ENCODE results near the gene TPST1. TPM values are rescaled to one million over a fixed set of nuclear protein-coding genes. Genes with fewer than 3 reads are reported as not detected.
A peak's percentile ranks its signal among the peaks of the same experiment; 100 is the strongest.

The TPST1 gene
- total and polyA plus RNA-seq, 9 of the 15 experiments (the other 6 are each of a cell fraction or from before 2014, with no cell fraction given): 0.15 to 2.2 (median 0.53) TPM

GRCh38 chr7:66247380-66248078 is 42.4 kb downstream of the TPST1 start:
- H2AFZ ChIP-seq (ENCODE audit: low read depth, low read length): no peak overlapping the region
- no peaks in the 10 kb centered on the region for H3K27me3 ChIP-seq (ENCODE audit: control insufficient read depth in 2 of 2, insufficient read depth in 2 of 2, low read length in 2 of 2)
- H3K4me3 ChIP-seq: no peak overlapping the region
- intact Hi-C loops (cut with micrococcal nuclease) (no loop called here), in situ Hi-C loops (cut with MboI) (no loop called here)
- no peaks in the 10 kb centered on the region for H4K20me1 ChIP-seq (replicated peaks; ENCODE audit: control insufficient read depth, insufficient read depth, low read length)
- no peaks in the 10 kb centered on the region; a peak in 1 of 5 replicates for H3K4me1 ChIP-seq (replicated peaks in 1 of 2; ENCODE audit: control insufficient read depth in 2 of 2, insufficient read depth in 2 of 2, low read length in 2 of 2)
- no peaks in the 10 kb centered on the region for H3K9me1 ChIP-seq (ENCODE audit: control insufficient read depth, insufficient read depth, low read length)
- no peak overlapping the region for H3K27ac ChIP-seq (ENCODE audit: extremely low read depth, low read depth, low read length)
- H3K79me2 ChIP-seq (ENCODE audit: control insufficient read depth, insufficient read depth, low read length): no peaks in the 10 kb centered on the region
- ATAC-seq: peak; percentile 51; the same call in 1 of the 3 replicates
- no peak overlapping the region for H3K4me2 ChIP-seq (ENCODE audit: insufficient read depth, low read length)
- TF ChIP-seq FOXJ2 (tag; IDR thresholded peaks at IDR 0.05) (0 out of 2 replicates have a peak, but pooled peaks have one; percentile 52), ETV5 (CRISPR knock-in tag; IDR thresholded peaks at IDR 0.05; ENCODE audit: low read depth) (no peak), TAF7 (tag; IDR thresholded peaks at IDR 0.05) (no peak)
- WGBS (ENCODE audit: insufficient coverage, low coverage, missing lambda C conversion rate): 18% methylated on average over 4 of the region's 4 CpGs
- BruUV-seq (replicated peaks): no TSS peak
- H3K9me3 ChIP-seq (replicated peaks; ENCODE audit: control insufficient read depth, insufficient read depth, low read depth, low read length): no peaks in the 10 kb centered on the region
- FAIRE-seq: no peak
- H3K9ac ChIP-seq (ENCODE audit: insufficient read depth in 1 of 2, low read depth in 2 of 2, low read length in 2 of 2): no peak overlapping the region
- DNase-seq (ENCODE audit: extremely low read depth in 1 of 4, low spot score in 3 of 4): no peak
- POLR2A ChIA-PET: no interaction called here
- no peaks in the 10 kb centered on the region for H3K36me3 ChIP-seq (ENCODE audit: control insufficient read depth, insufficient read depth, low read length)
- CTCF ChIA-PET (ENCODE audit: low intra/inter-chr PET ratio): no interaction called here

- 3% methylated on average over 3 of the region's 3 CpGs for WGBS (ENCODE audit: insufficient coverage, low coverage, missing lambda C conversion rate)
- BruUV-seq (replicated peaks): no TSS peak
- Histone ChIP-seq H2AFZ (ENCODE audit: low read depth, low read length) (no peak overlapping the region), H3K4me2 (ENCODE audit: insufficient read depth, low read length) (no peak overlapping the region), H3K27ac (ENCODE audit: extremely low read depth, low read depth, low read length) (no peak overlapping the region), H3K9ac (ENCODE audit: insufficient read depth in 1 of 2, low read depth in 2 of 2, low read length in 2 of 2) (no peak overlapping the region), H4K20me1 (replicated peaks; ENCODE audit: control insufficient read depth, insufficient read depth, low read length) (no peaks in the 10 kb centered on the region), H3K4me3 (no peak overlapping the region), H3K79me2 (ENCODE audit: control insufficient read depth, insufficient read depth, low read length) (no peaks in the 10 kb centered on the region), H3K9me3 (replicated peaks; ENCODE audit: control insufficient read depth, insufficient read depth, low read depth, low read length) (no peaks in the 10 kb centered on the region), H3K4me1 (replicated peaks in 1 of 2; ENCODE audit: control insufficient read depth in 2 of 2, insufficient read depth in 2 of 2, low read length in 2 of 2) (no peaks in the 10 kb centered on the region; a peak in 1 of 5 replicates), H3K36me3 (ENCODE audit: control insufficient read depth, insufficient read depth, low read length) (no peaks in the 10 kb centered on the region), H3K9me1 (ENCODE audit: control insufficient read depth, insufficient read depth, low read length) (no peaks in the 10 kb centered on the region), H3K27me3 (ENCODE audit: control insufficient read depth in 2 of 2, insufficient read depth in 2 of 2, low read length in 2 of 2) (no peaks in the 10 kb centered on the region; a peak in 1 of 5 replicates)
- ChIA-PET CTCF (ENCODE audit: low intra/inter-chr PET ratio) (no interaction called here), POLR2A (interaction anchor here (1.1 kb wide), 1 partner anchor 8 kb away, joined by 3 read pairs; no protein-coding TSS in a partner anchor)
- FAIRE-seq (no peak), ATAC-seq (peak; percentile 64; the same call in 2 of the 3 replicates), DNase-seq (ENCODE audit: extremely low read depth in 1 of 4, low spot score in 3 of 4) (peak in 1 of 4 experiments; percentile 22)
- intact Hi-C loops (cut with micrococcal nuclease) (no loop called here), in situ Hi-C loops (cut with MboI) (no loop called here)
- TF ChIP-seq HMBOX1 (IDR thresholded peaks at IDR 0.05) (peak; percentile 68; the same call in 1 of the 2 replicates), CREB3L1 (IDR thresholded peaks at IDR 0.05; ENCODE audit: borderline replicate concordance, low read depth) (no peak), VEZF1 (CRISPR knock-in tag; IDR thresholded peaks at IDR 0.05) (0 out of 2 replicates have a peak, but pooled peaks have one; percentile 15)
Measured at GRCh38 chr7:66250711-66251110, 45.6 kb downstream of the TPST1 start.

Measured in K562 (cell line).